Right ventricle myocardium superior (tissue), 1 donor: ENCODE data around the gene KRTAP22-2. TPM values are rescaled to one million over a fixed set of nuclear protein-coding genes. Genes with fewer than 3 reads are reported as not detected.

ENCODE experiments used
- ATAC-seq: fragments of 200-7000 bp; cut with Tn5 transposase; one replicate; pipeline ENCODE4 v1.9.1; 2020; ENCODE audit warnings: mild to moderate bottlenecking; ENCODE audit not compliant: poor library complexity
- DNase-seq: peaks from one replicate; pipeline ENCODE4 v3.0.0-alpha.2; 2020
- intact Hi-C: fragments of 100-400 bp; cut with DNase I; formaldehyde crosslinking; loops from one replicate; pipeline ENCODE4 v1.11.2; 2022
- long read RNA-seq: library from polyadenylated mRNA; unstranded; transcript quantifications from one replicate; pipeline ENCODE4 v2.0.0, GENCODE V29; 2021
- total RNA-seq: library from RNA; stranded (reverse); fragmentation: NEBNext Ultra II Directional; extraction: Animal tissue kit (Norgen Biotek cat#: 25700); gene quantifications from one replicate; pipeline ENCODE4 v1.2.1, GENCODE V29; 2021
- donor health status: DM: no; HTN: yes; CAD: no; lungs with severe emphysema.

KRTAP22-2 gene
- not detected for total RNA-seq
- long read RNA-seq: 0 reads

GRCh38 chr21:30590297-30590696, at the start of gene KRTAP22-2:
Gene KRTAP22-2 (minus strand): TSS chr21:30590397.
- DNase-seq: no peak
- intact Hi-C loops: no loop called here
- no peak for ATAC-seq

GRCh38 chr21:30638686-30639085, 48.5 kb upstream of the KRTAP22-2 start:
- no peak for DNase-seq
- intact Hi-C loops: no loop called here

GRCh38 chr21:30634906-30635305, 44.7 kb upstream of the KRTAP22-2 start, which contains the start of gene KRTAP20-2:
Gene KRTAP20-2 (plus strand): TSS chr21:30635206. CDS start chr21:30635264, 58 bp downstream.
- no peak for ATAC-seq

More at GRCh38 chr21:30638686-30639085, 48.5 kb upstream of the KRTAP22-2 start:
- no peak for ATAC-seq

GRCh38 chr21:30629200-30629599, 39.0 kb upstream of the KRTAP22-2 start:
- intact Hi-C loops: no loop called here
- ATAC-seq (no peak), DNase-seq (no peak)

More at GRCh38 chr21:30634906-30635305, 44.7 kb upstream of the KRTAP22-2 start, which contains the start of gene KRTAP20-2:
- intact Hi-C loops: no loop called here
- DNase-seq: no peak

- ATAC-seq (no peak), DNase-seq (no peak)
- intact Hi-C loops: no loop called here
These were observed 37.9 kb upstream of the KRTAP22-2 start for GRCh38 chr21:30628109-30628508.

- ATAC-seq: no peak
- DNase-seq: no peak
- intact Hi-C loops: no loop called here
These were observed 35.4 kb upstream of the KRTAP22-2 start for GRCh38 chr21:30625449-30626165.

GRCh38 chr21:30623362-30623761, 33.2 kb upstream of the KRTAP22-2 start:
- DNase-seq (no peak), ATAC-seq (no peak)
- intact Hi-C loops: no loop called here

- DNase-seq: no peak
- intact Hi-C loops: no loop called here
- no peak for ATAC-seq
These were observed 30.3 kb upstream of the KRTAP22-2 start, which contains the start of gene KRTAP20-4 for GRCh38 chr21:30620522-30620921. Gene KRTAP20-4 (plus strand): TSS chr21:30620627.

- ATAC-seq: no peak
- DNase-seq: no peak
- intact Hi-C loops: no loop called here
These were observed 29.9 kb upstream of the KRTAP22-2 start for GRCh38 chr21:30620080-30620479.

- DNase-seq (no peak), ATAC-seq (no peak)
- intact Hi-C loops: no loop called here
These were observed 25.9 kb upstream of the KRTAP22-2 start, which contains the start of gene KRTAP20-1 for GRCh38 chr21:30616125-30616524. Gene KRTAP20-1 (plus strand): TSS chr21:30616425. CDS start chr21:30616455, 30 bp downstream.

GRCh38 chr21:30615199-30615598, 25.0 kb upstream of the KRTAP22-2 start:
- ATAC-seq: no peak
- no peak for DNase-seq
- intact Hi-C loops: no loop called here

GRCh38 chr21:30613836-30614235, 23.6 kb upstream of the KRTAP22-2 start, which contains the start of gene KRTAP6-1:
Gene KRTAP6-1 (minus strand): TSS chr21:30613930. CDS start chr21:30613904, 26 bp downstream.
- no peak for ATAC-seq

GRCh38 chr21:30612132-30612531, 21.9 kb upstream of the KRTAP22-2 start:
- DNase-seq (no peak), ATAC-seq (no peak)
- intact Hi-C loops: no loop called here

More at GRCh38 chr21:30613836-30614235, 23.6 kb upstream of the KRTAP22-2 start, which contains the start of gene KRTAP6-1:
- intact Hi-C loops: no loop called here
- DNase-seq: no peak

- ATAC-seq (no peak), DNase-seq (no peak)
- intact Hi-C loops: no loop called here
These were observed 15.8 kb upstream of the KRTAP22-2 start for GRCh38 chr21:30605968-30606367.

- DNase-seq (no peak), ATAC-seq (no peak)
- intact Hi-C loops: no loop called here
These were observed 10.6 kb upstream of the KRTAP22-2 start, which contains the start of gene KRTAP22-1 for GRCh38 chr21:30600787-30601186. Gene KRTAP22-1 (plus strand): TSS chr21:30601087.

- ATAC-seq: no peak
- no peak for DNase-seq
- intact Hi-C loops: no loop called here
These were observed 8.6 kb upstream of the KRTAP22-2 start, which contains the start of gene KRTAP6-2 for GRCh38 chr21:30598802-30599201. Gene KRTAP6-2 (minus strand): TSS chr21:30598902. CDS start chr21:30598874, 28 bp downstream.

GRCh38 chr21:30592140-30592539, 1.9 kb upstream of the KRTAP22-2 start, which contains the start of gene KRTAP6-3:
Gene KRTAP6-3 (plus strand): TSS chr21:30592440. CDS start chr21:30592446, 6 bp downstream.
- intact Hi-C loops: no loop called here
- no peak for DNase-seq
- no peak for ATAC-seq

GRCh38 chr21:30582870-30583269, 7.3 kb downstream of the KRTAP22-2 start:
- intact Hi-C loops: no loop called here

GRCh38 chr21:30580132-30580531, 10.1 kb downstream of the KRTAP22-2 start:
- no peak for DNase-seq
- intact Hi-C loops: no loop called here
- no peak for ATAC-seq

More at GRCh38 chr21:30582870-30583269, 7.3 kb downstream of the KRTAP22-2 start:
- DNase-seq: no peak
- no peak for ATAC-seq

- intact Hi-C loops: no loop called here
- no peak for ATAC-seq
- DNase-seq: no peak
These were observed 10.9 kb downstream of the KRTAP22-2 start for GRCh38 chr21:30579346-30579745.
